ENCODE results near the gene STARD3.

Gene STARD3

GRCh38 chr17:39672522-39673334, 35.8 kb downstream of the STARD3 start:
- no peak for DNase-seq (ENCODE audit: low spot score)

GRCh38 chr17:39673335-39674081, 36.6 kb downstream of the STARD3 start:
- no peak for DNase-seq (ENCODE audit: low spot score)

GRCh38 chr17:39674179-39674578, 37.2 kb downstream of the STARD3 start:
- DNase-seq (ENCODE audit: low spot score) = no peak

- DNase-seq (ENCODE audit: low spot score) = no peak
Observed at GRCh38 chr17:39674702-39675389, 37.9 kb downstream of the STARD3 start.

- DNase-seq (ENCODE audit: low spot score) = no peak
Observed at GRCh38 chr17:39675390-39676082, 38.6 kb downstream of the STARD3 start.

- no peak for DNase-seq (ENCODE audit: low spot score)
Observed at GRCh38 chr17:39676198-39676819, 39.4 kb downstream of the STARD3 start.

- DNase-seq (ENCODE audit: low spot score) = no peak
Observed at GRCh38 chr17:39677072-39677471, 40.1 kb downstream of the STARD3 start.

- DNase-seq (ENCODE audit: low spot score) = no peak
Observed at GRCh38 chr17:39677542-39678339, 40.8 kb downstream of the STARD3 start.

GRCh38 chr17:39678340-39679116, 41.6 kb downstream of the STARD3 start:
- no peak for DNase-seq (ENCODE audit: low spot score)

- DNase-seq (ENCODE audit: low spot score) = no peak
Observed at GRCh38 chr17:39679521-39680192, 42.7 kb downstream of the STARD3 start.

- no peak for DNase-seq (ENCODE audit: low spot score)
Observed at GRCh38 chr17:39683295-39683939, 46.5 kb downstream of the STARD3 start.

GRCh38 chr17:39684369-39685192, 47.6 kb downstream of the STARD3 start:
- no peak for DNase-seq (ENCODE audit: low spot score)

GRCh38 chr17:39687101-39687545, 50.2 kb downstream of the STARD3 start:
- no peak for DNase-seq (ENCODE audit: low spot score)

- DNase-seq (ENCODE audit: low spot score) = peak; percentile 98
Observed at GRCh38 chr17:39687546-39688474, 50.9 kb downstream of the STARD3 start, which contains the start of gene PGAP3. Gene PGAP3, minus strand, starts transcription at chr17:39688057. Its CDS starts 43 bp downstream, at chr17:39688014.

GRCh38 chr17:39688475-39688835, 51.5 kb downstream of the STARD3 start:
- peak; percentile 56 for DNase-seq (ENCODE audit: low spot score)

GRCh38 chr17:39688945-39689344, 52.0 kb downstream of the STARD3 start:
- DNase-seq (ENCODE audit: low spot score) = peak; percentile 47

- no peak for DNase-seq (ENCODE audit: low spot score)
Observed at GRCh38 chr17:39694593-39694992, 57.6 kb downstream of the STARD3 start.
